ENCODE measurements around the gene AIMP2.
"Not testable (repeated sequence)": the region's sequence is repeated elsewhere in the genome, so short reads cannot be mapped to it uniquely, and the experiment has no call there.

The AIMP2 gene

GRCh38 chr7:6035686-6036085, 26.6 kb downstream of the AIMP2 start:
- no peak overlapping the region for H3K23ac ChIP-seq (ENCODE audit: low read length in 2 of 2)
- H3K4me3 ChIP-seq (ENCODE audit: insufficient read depth in 1 of 2, low read depth in 1 of 2, low read length in 2 of 2) = no peak overlapping the region
- H3K18ac ChIP-seq (ENCODE audit: low read depth in 1 of 2, low read length in 2 of 2) = no peak overlapping the region
- H2AK5ac ChIP-seq (ENCODE audit: low read length, severe bottlenecking) = no peak overlapping the region
- H2BK15ac ChIP-seq (ENCODE audit: low read depth, poor library complexity, severe bottlenecking) = no peak overlapping the region
- no peak overlapping the region for H3K27ac ChIP-seq (ENCODE audit: low read length, poor library complexity, severe bottlenecking)
- H3K4ac ChIP-seq (ENCODE audit: low read depth in 1 of 2, low read length in 2 of 2) = no peak overlapping the region
- H3K9ac ChIP-seq (ENCODE audit: low read length) = no peak overlapping the region
- no peak overlapping the region for H4K91ac ChIP-seq (ENCODE audit: low read length)
- no peak overlapping the region for H2BK5ac ChIP-seq (ENCODE audit: low read depth, low read length, poor library complexity, severe bottlenecking)
- no peak for DNase-seq
- H2AFZ ChIP-seq (ENCODE audit: low read depth, low read length) = no peak overlapping the region
- peaks cover 57 to 87% of the 10 kb centered on the region in 2 experiments for H3K36me3 ChIP-seq (ENCODE audit: control insufficient read depth in 1 of 2, insufficient read depth in 2 of 2, low read depth in 1 of 2, low read length in 2 of 2)
- no peak overlapping the region for H2BK120ac ChIP-seq (ENCODE audit: low read depth, low read length)
- no peaks in the 10 kb centered on the region for H3K27me3 ChIP-seq (ENCODE audit: control insufficient read depth in 1 of 2, insufficient read depth in 1 of 2, low read length in 2 of 2)
- 97% methylated on average over 13 of the region's 13 CpGs for WGBS
- H4K8ac ChIP-seq (ENCODE audit: low read length) = no peak overlapping the region
- H3K79me1 ChIP-seq (replicated peaks; ENCODE audit: low read length, poor library complexity, severe bottlenecking) = peaks cover 39% of the 10 kb centered on the region
- H3K14ac ChIP-seq (ENCODE audit: low read length in 2 of 2) = no peak overlapping the region
- no peaks in the 10 kb centered on the region for H3K4me1 ChIP-seq (ENCODE audit: control insufficient read depth, insufficient read depth, low read depth, low read length)
- no peaks in the 10 kb centered on the region for H3K9me3 ChIP-seq (ENCODE audit: control insufficient read depth, low read length)
- no peak overlapping the region for H2BK12ac ChIP-seq (ENCODE audit: low read length in 2 of 2)
- no peak overlapping the region for H3K4me2 ChIP-seq (ENCODE audit: low read length, poor library complexity, severe bottlenecking)

- Histone ChIP-seq H2BK120ac (ENCODE audit: low read depth, low read length) (no peak overlapping the region), H2BK5ac (ENCODE audit: low read depth, low read length, poor library complexity, severe bottlenecking) (no peak overlapping the region), H3K14ac (ENCODE audit: low read length in 2 of 2) (no peak overlapping the region), H3K9me3 (ENCODE audit: control insufficient read depth, low read length) (no peaks in the 10 kb centered on the region), H3K4me3 (ENCODE audit: insufficient read depth in 1 of 2, low read depth in 1 of 2, low read length in 2 of 2) (no peak overlapping the region), H3K18ac (ENCODE audit: low read depth in 1 of 2, low read length in 2 of 2) (no peak overlapping the region), H2AK5ac (ENCODE audit: low read length, severe bottlenecking) (no peak overlapping the region), H3K4me2 (ENCODE audit: low read length, poor library complexity, severe bottlenecking) (no peak overlapping the region), H2BK15ac (ENCODE audit: low read depth, poor library complexity, severe bottlenecking) (no peak overlapping the region), H3K23ac (ENCODE audit: low read length in 2 of 2) (no peak overlapping the region), H4K8ac (ENCODE audit: low read length) (no peak overlapping the region), H3K9ac (ENCODE audit: low read length) (no peak overlapping the region), H3K4me1 (ENCODE audit: control insufficient read depth, insufficient read depth, low read depth, low read length) (no peaks in the 10 kb centered on the region), H2AFZ (ENCODE audit: low read depth, low read length) (no peak overlapping the region), H4K91ac (ENCODE audit: low read length) (no peak overlapping the region), H2BK12ac (ENCODE audit: low read length in 2 of 2) (no peak overlapping the region), H3K79me1 (replicated peaks; ENCODE audit: low read length, poor library complexity, severe bottlenecking) (peaks cover 16% of the 10 kb centered on the region), H3K36me3 (ENCODE audit: control insufficient read depth in 1 of 2, insufficient read depth in 2 of 2, low read depth in 1 of 2, low read length in 2 of 2) (peaks cover 39 to 76% of the 10 kb centered on the region in 2 experiments), H3K27me3 (ENCODE audit: control insufficient read depth in 1 of 2, insufficient read depth in 1 of 2, low read length in 2 of 2) (no peaks in the 10 kb centered on the region), H3K27ac (ENCODE audit: low read length, poor library complexity, severe bottlenecking) (no peak overlapping the region), H3K4ac (ENCODE audit: low read depth in 1 of 2, low read length in 2 of 2) (no peak overlapping the region)
- no CpG with 5 or more reads among the region's 4 CpGs for WGBS
- DNase-seq = no peak
Observed at GRCh38 chr7:6049780-6050179, 40.7 kb downstream of the AIMP2 start.

DNA sequence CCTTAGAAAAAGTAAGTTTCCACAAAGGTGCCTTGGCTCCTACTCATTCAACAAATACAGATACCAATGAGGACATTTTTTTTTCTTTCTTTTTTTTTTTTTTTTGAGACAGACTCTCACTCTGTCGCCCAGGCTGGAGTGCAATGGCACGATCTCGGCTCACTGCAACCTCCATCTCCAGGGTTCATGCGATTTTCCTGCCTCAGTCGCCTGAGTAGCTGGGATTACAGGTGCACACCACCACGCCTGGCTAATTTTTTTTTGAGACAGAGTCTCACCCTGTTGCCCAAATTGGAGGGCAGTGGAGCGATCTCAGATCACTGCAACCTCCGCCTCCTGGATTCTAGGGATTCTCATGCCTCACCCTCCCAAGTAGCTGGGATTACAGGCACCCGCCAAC, 42.1 kb downstream of the AIMP2 start:
- not testable (repeated sequence) for H3K9ac ChIP-seq (ENCODE audit: low read length); H3K4ac ChIP-seq (ENCODE audit: low read depth in 1 of 2, low read length in 2 of 2); H2BK5ac ChIP-seq (ENCODE audit: low read depth, low read length, poor library complexity, severe bottlenecking); H4K91ac ChIP-seq (ENCODE audit: low read length); H3K4me1 ChIP-seq (ENCODE audit: control insufficient read depth, insufficient read depth, low read depth, low read length); H2BK12ac ChIP-seq (ENCODE audit: low read length in 2 of 2); H2BK120ac ChIP-seq (ENCODE audit: low read depth, low read length); H3K18ac ChIP-seq (ENCODE audit: low read depth in 1 of 2, low read length in 2 of 2); H3K14ac ChIP-seq (ENCODE audit: low read length in 2 of 2); H3K27ac ChIP-seq (ENCODE audit: low read length, poor library complexity, severe bottlenecking); H3K9me3 ChIP-seq (ENCODE audit: control insufficient read depth, low read length); H3K27me3 ChIP-seq (ENCODE audit: control insufficient read depth in 1 of 2, insufficient read depth in 1 of 2, low read length in 2 of 2); H2BK15ac ChIP-seq (ENCODE audit: low read depth, poor library complexity, severe bottlenecking); H2AK5ac ChIP-seq (ENCODE audit: low read length, severe bottlenecking); H4K8ac ChIP-seq (ENCODE audit: low read length); H2AFZ ChIP-seq (ENCODE audit: low read depth, low read length); H3K23ac ChIP-seq (ENCODE audit: low read length in 2 of 2); H3K4me2 ChIP-seq (ENCODE audit: low read length, poor library complexity, severe bottlenecking); H3K4me3 ChIP-seq (ENCODE audit: insufficient read depth in 1 of 2, low read depth in 1 of 2, low read length in 2 of 2); DNase-seq
- peaks cover 15% of the 10 kb centered on the region for H3K79me1 ChIP-seq (replicated peaks; ENCODE audit: low read length, poor library complexity, severe bottlenecking)
- 97% methylated on average over 6 of the region's 9 CpGs for WGBS
- H3K36me3 ChIP-seq (ENCODE audit: control insufficient read depth in 1 of 2, insufficient read depth in 2 of 2, low read depth in 1 of 2, low read length in 2 of 2) = peaks cover 31 to 65% of the 10 kb centered on the region in 2 experiments

GRCh38 chr7:6056616-6057015, 47.5 kb downstream of the AIMP2 start:
- no peak for DNase-seq
- no peak overlapping the region for H2BK5ac ChIP-seq (ENCODE audit: low read depth, low read length, poor library complexity, severe bottlenecking)
- peaks cover 6% of the 10 kb centered on the region for H3K4me1 ChIP-seq (ENCODE audit: control insufficient read depth, insufficient read depth, low read depth, low read length)
- H3K4me2 ChIP-seq (ENCODE audit: low read length, poor library complexity, severe bottlenecking) = no peak overlapping the region
- no peak overlapping the region for H3K4ac ChIP-seq (ENCODE audit: low read depth in 1 of 2, low read length in 2 of 2)
- H3K36me3 ChIP-seq (ENCODE audit: control insufficient read depth in 1 of 2, insufficient read depth in 2 of 2, low read depth in 1 of 2, low read length in 2 of 2) = peaks cover 10 to 26% of the 10 kb centered on the region in 2 experiments
- no peak overlapping the region for H2AK5ac ChIP-seq (ENCODE audit: low read length, severe bottlenecking)
- no peak overlapping the region for H2BK120ac ChIP-seq (ENCODE audit: low read depth, low read length)
- no peak overlapping the region for H3K14ac ChIP-seq (ENCODE audit: low read length in 2 of 2)
- H3K27me3 ChIP-seq (ENCODE audit: control insufficient read depth in 1 of 2, insufficient read depth in 1 of 2, low read length in 2 of 2) = no peaks in the 10 kb centered on the region
- peak overlapping the region in 1 of 2 experiments; percentile 90 for H3K4me3 ChIP-seq (ENCODE audit: insufficient read depth in 1 of 2, low read depth in 1 of 2, low read length in 2 of 2)
- H3K9me3 ChIP-seq (ENCODE audit: control insufficient read depth, low read length) = no peaks in the 10 kb centered on the region
- H3K23ac ChIP-seq (ENCODE audit: low read length in 2 of 2) = no peak overlapping the region
- H3K27ac ChIP-seq (ENCODE audit: low read length, poor library complexity, severe bottlenecking) = no peak overlapping the region
- H3K18ac ChIP-seq (ENCODE audit: low read depth in 1 of 2, low read length in 2 of 2) = no peak overlapping the region
- peak overlapping the region; percentile 90 for H3K9ac ChIP-seq (ENCODE audit: low read length)
- no peak overlapping the region for H2BK12ac ChIP-seq (ENCODE audit: low read length in 2 of 2)
- no peak overlapping the region for H2BK15ac ChIP-seq (ENCODE audit: low read depth, poor library complexity, severe bottlenecking)
- H4K8ac ChIP-seq (ENCODE audit: low read length) = no peak overlapping the region
- peaks cover 5% of the 10 kb centered on the region for H3K79me1 ChIP-seq (replicated peaks; ENCODE audit: low read length, poor library complexity, severe bottlenecking)
- H2AFZ ChIP-seq (ENCODE audit: low read depth, low read length) = no peak overlapping the region
- no peak overlapping the region for H4K91ac ChIP-seq (ENCODE audit: low read length)
- WGBS = 51% methylated on average over 1 of the region's 1 CpG

Measured in mesenchymal stem cell (in vitro differentiated cells and primary cell).